ENCODE measurements around the gene TNNT2.

TNNT2 gene

DNA sequence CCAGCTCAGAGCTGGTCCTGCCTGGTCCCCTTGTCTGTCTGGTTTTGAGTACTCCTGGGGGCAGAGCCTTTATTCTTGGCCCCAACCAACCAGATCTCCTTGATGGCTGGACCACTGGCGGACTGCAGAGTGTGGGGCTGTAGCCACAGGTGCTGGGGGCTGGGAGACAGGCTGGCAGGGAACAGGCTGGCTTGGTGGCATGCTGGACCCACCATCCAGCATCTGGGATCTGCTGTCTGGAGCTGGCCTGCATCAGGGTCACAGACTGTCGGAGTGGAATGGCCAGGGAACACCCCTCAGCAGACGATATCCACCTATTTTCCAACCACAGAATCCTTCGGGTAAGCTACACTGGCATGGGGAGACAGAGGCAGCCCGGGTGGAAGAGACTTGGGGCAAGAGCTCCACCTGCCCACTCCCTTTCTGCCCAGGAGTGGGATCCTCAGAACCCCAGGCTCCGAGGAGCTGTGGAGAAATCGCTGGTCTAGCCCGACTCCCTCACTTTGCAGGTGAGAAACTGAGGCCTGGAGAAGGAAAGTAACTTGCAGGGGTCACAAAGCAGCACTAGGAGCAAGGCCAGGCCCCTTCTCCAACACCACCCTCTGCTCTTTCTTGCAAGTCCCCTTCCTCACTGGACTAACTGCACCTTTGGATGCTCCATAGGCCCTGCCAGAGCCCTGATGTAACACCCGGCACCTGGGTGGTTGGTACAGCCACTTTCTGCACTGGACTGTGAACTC is 40.6 kb downstream of the TNNT2 start:
- no peak for DNase-seq (ENCODE audit: low spot score)
- no peak for TF ChIP-seq CTCF (IDR thresholded peaks at IDR 0.05; ENCODE audit: extremely low read depth, insufficient read depth, missing control alignments)
- in situ Hi-C loops (cut with MboI; ENCODE audit: low pct_unique_long_range_greater_than_20kb, low sequenced_read_pairs, unreplicated experiment): no loop called here

DNA sequence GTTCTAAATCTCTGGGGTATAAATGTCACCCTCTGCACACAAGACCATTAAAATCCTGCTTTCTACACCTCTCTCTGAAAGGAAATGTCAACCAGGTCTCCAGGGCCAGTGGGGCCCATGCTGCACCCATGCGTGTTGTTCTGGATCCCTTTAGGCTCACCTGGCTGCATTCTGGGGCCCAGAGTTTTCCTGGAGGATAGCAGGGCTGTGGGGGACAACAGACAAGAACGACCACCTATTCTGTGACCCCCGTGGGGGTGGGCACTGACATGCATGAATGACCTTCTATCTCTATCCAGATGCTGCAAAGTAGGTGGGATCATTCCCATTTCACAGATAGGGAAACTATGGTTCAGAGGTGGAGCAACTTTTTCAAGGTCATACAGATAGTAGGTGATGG is 41.6 kb downstream of the TNNT2 start:
- in situ Hi-C loops (cut with MboI; ENCODE audit: low pct_unique_long_range_greater_than_20kb, low sequenced_read_pairs, unreplicated experiment): no loop called here
- no peak for TF ChIP-seq CTCF (IDR thresholded peaks at IDR 0.05; ENCODE audit: extremely low read depth, insufficient read depth, missing control alignments)

DNA sequence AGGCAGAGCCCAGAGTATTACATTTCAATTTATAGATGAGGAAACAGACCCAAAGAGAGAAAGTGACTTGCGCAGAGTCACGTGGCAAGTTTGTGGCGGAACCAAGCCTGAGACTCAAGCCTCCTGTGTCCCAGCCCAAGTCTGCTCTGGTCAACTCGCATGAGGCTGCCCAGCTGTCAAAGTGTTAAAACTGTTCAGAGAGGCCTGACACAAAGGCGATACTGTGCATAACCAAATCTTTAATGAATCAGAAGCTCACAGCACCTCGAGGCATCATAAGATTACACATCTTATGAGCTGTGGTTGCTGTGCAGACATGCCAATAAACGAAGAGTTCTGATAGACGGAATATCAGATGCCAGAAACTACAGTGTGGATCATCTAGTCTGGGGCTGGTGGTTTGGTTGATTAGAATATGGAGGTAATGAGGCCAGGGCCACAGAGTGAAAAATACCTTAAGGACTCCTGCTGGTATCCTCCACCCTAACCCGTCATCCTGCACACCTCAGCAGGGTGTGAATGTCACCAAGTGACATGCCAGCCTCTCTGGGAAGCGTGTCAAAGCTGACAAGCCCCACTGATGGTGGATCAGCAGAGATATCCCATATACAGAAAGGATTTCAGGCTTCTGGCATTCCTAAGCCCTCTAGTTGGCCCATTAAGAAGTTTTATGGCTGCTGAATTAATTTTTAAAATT is 42.2 kb downstream of the TNNT2 start:
- DNase-seq (ENCODE audit: low spot score): no peak
- no peak for TF ChIP-seq CTCF (IDR thresholded peaks at IDR 0.05; ENCODE audit: extremely low read depth, insufficient read depth, missing control alignments)
- in situ Hi-C loops (cut with MboI; ENCODE audit: low pct_unique_long_range_greater_than_20kb, low sequenced_read_pairs, unreplicated experiment): no loop called here

More for the DNA sequence above, 41.6 kb downstream of the TNNT2 start:
- no peak for DNase-seq (ENCODE audit: low spot score)

DNA sequence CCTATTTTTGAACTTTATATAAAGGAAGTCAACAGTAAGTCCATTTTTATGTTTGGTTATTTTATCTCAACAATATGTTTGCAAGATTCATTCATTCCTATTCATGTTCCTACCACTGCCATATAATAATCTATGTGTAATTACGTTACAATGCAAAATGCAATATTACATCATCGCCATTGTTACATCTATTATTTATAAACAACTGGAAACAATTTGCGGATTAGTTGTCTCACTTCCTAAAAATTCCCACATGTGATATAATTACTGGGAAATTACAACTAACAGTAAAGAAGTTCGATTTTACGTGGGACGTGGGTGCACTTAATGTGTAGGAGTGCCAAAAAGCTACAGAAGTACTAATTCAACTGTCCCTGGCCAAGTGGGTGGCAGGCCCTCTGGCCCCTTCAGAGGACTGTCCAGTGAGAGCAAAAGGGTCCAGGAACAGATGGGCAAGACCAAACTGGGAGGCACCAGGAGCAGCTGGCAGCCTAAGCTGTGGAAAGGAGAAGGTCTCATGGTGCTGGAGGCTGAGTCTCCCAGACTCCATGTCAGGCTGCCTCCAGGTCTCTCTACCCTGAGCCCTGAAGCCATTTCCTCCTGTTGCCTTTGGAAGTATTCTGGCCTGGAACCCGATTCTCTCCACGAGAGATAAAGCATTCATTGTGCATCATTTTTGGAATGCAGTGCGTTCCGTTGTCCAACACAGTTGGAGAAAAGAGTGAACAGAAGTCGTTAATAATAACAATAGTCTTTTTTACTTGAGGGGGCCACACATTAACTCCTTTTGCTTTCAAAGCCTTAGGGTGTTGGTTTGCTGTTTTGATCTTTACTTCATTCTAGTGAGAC is 42.9 kb downstream of the TNNT2 start:
- no peak for TF ChIP-seq CTCF (IDR thresholded peaks at IDR 0.05; ENCODE audit: extremely low read depth, insufficient read depth, missing control alignments)
- in situ Hi-C loops (cut with MboI; ENCODE audit: low pct_unique_long_range_greater_than_20kb, low sequenced_read_pairs, unreplicated experiment): no loop called here
- DNase-seq (ENCODE audit: low spot score): no peak

DNA sequence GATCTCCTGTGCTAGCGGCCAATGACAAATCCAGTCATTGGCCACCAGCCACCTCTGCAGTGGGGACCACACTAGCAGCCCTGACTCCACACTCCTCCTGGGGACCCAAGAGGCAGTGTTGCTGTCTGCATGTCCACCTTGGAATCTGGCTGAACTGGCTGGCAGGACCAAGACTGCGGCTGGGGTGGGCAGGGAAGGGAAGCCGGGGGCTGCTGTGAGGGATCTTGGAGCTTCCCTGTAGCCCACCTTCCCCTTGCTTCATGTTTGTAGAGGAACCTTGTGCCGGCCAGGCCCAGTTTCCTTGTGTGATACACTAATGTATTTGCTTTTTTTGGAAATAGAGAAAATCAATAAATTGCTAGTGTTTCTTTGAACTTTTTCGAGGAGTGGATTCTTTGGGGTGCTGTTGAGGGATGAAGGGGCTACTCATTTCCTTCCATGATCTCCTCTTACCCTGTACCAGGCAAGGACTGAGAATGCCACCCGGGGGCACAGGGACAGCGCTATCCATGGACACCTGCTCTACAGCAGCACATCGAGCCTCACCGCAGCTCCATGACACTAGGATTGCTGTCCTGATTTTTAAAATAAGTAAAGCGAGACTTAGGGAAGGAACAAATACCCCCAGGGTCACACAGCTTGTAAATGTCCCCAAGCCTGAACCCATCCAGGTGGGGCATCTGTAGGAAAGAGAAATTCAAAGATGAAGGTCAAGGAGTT is 44.7 kb downstream of the TNNT2 start:
- in situ Hi-C loops (cut with MboI; ENCODE audit: low pct_unique_long_range_greater_than_20kb, low sequenced_read_pairs, unreplicated experiment): no loop called here
- no peak for TF ChIP-seq CTCF (IDR thresholded peaks at IDR 0.05; ENCODE audit: extremely low read depth, insufficient read depth, missing control alignments)
- DNase-seq (ENCODE audit: low spot score): no peak

DNA sequence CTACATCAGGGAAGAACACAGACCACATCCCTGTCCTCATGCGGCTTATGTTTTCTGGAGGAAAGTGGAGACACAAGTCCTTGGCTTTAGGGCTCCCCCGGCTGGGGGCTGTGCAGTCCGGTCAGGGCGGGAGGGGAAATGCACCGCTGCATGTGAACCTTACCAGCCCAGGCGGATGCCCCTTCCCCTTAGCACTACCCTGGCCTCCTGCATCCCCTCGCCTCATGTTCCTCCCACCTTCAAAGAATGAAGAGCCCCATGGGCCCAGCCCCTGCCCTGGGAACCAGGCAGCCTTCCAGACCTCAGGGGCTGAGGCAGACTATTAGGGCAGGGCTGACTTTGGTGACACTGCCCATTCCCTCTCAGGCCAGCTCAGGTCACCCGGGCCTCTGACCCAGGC is 45.5 kb downstream of the TNNT2 start:
- DNase-seq (ENCODE audit: low spot score): no peak
- no peak for TF ChIP-seq CTCF (IDR thresholded peaks at IDR 0.05; ENCODE audit: extremely low read depth, insufficient read depth, missing control alignments)
- in situ Hi-C loops (cut with MboI; ENCODE audit: low pct_unique_long_range_greater_than_20kb, low sequenced_read_pairs, unreplicated experiment): no loop called here

All from GM13977 (cell line).